H1 (cell line): Measurements from ENCODE around the gene HYCC1. TPM values are rescaled to one million over a fixed set of nuclear protein-coding genes. Genes with fewer than 3 reads are reported as not detected.
A peak's percentile ranks its signal among the peaks of the same experiment; 100 is the strongest.

Experiments used
- CTCF ChIA-PET: fragments of 300-600 bp; sonication (Branson Sonifier 250); formaldehyde crosslinking; loops from one replicate; lab custom pipeline; 2021; ENCODE audit not compliant: partially characterized antibody; lab: Charles Lee
- POLR2A ChIA-PET: fragments of 300-600 bp; sonication (Branson Sonifier 250); formaldehyde crosslinking; loops from one replicate; lab custom pipeline; 2021; ENCODE audit warnings: inconsistent platforms; ENCODE audit not compliant: partially characterized antibody; lab: Charles Lee
- DNase-seq, 2 experiments: peaks; one replicate each; pipeline versions ENCODE4 v3.0.0 to v3.0.0-alpha.2; 2010 to 2022; ENCODE audit warnings: low spot score in 2 of 2, low read depth in 1 of 2, mixed read lengths in 1 of 2
- FAIRE-seq: peaks from 2 replicates; lab custom pipeline; 2011; peaks lifted over from hg19 to GRCh38; lab: Jason Lieb, UNC
- H2AFZ ChIP-seq: 2 replicates; pipeline ENCODE4 v1.8.1; 2012; ENCODE audit warnings: low read length, inconsistent platforms
- H2AK5ac ChIP-seq: 2 replicates; pipeline ENCODE4 v1.6.1; 2013; ENCODE audit warnings: low read depth, low read length
- H2BK120ac ChIP-seq: replicated peaks from 2 replicates; pipeline ENCODE3; 2013; ENCODE audit warnings: low read depth, low read length, inconsistent platforms
- H2BK12ac ChIP-seq: 2 replicates; pipeline ENCODE4 v1.6.1; 2013; ENCODE audit warnings: low read depth, low read length
- H2BK15ac ChIP-seq: 2 replicates; pipeline ENCODE4 v1.6.1; 2013; ENCODE audit warnings: low read length
- H2BK20ac ChIP-seq: 2 replicates; pipeline ENCODE4 v1.6.1; 2013; ENCODE audit warnings: low read length
- H2BK5ac ChIP-seq: 2 replicates; pipeline ENCODE4 v1.6.1; 2013; ENCODE audit warnings: low read depth, low read length
- H3K14ac ChIP-seq: 2 replicates; pipeline ENCODE4 v1.6.1; 2013; ENCODE audit warnings: inconsistent platforms; ENCODE audit not compliant: insufficient read length
- H3K18ac ChIP-seq: 2 replicates; pipeline ENCODE4 v1.6.1; 2013; ENCODE audit warnings: low read length; ENCODE audit errors: extremely low read depth
- H3K23ac ChIP-seq: 2 replicates; pipeline ENCODE4 v1.6.1; 2013; ENCODE audit warnings: inconsistent platforms; ENCODE audit not compliant: insufficient read length
- H3K23me2 ChIP-seq: 2 replicates; pipeline ENCODE4 v1.6.1; 2013; ENCODE audit warnings: low read depth, low read length
- H3K27ac ChIP-seq: 2 replicates; pipeline ENCODE4 v1.6.1; 2011; ENCODE audit warnings: low read depth, low read length, inconsistent platforms
- H3K27me3 ChIP-seq, 4 experiments: replicated peaks in 1 of 4; 1 replicate in 1 of 4; 2 replicates in 3 of 4; pipeline versions ENCODE4 v1.6.1 to v1.8.1; 2011 to 2013; ENCODE audit warnings: low read length in 3 of 4, mild to moderate bottlenecking in 3 of 4, inconsistent platforms in 2 of 4, mixed read lengths in 2 of 4, moderate library complexity in 1 of 4; ENCODE audit not compliant: control insufficient read depth in 3 of 4, insufficient read depth in 3 of 4; ENCODE audit errors: extremely low read depth in 1 of 4
- H3K36me3 ChIP-seq, 4 experiments: 2 replicates each; pipeline versions ENCODE4 v1.6.1 to v1.8.1; 2011 to 2013; ENCODE audit warnings: mild to moderate bottlenecking in 4 of 4, low read length in 3 of 4, moderate library complexity in 2 of 4, control low read depth in 1 of 4, inconsistent platforms in 1 of 4; ENCODE audit not compliant: insufficient read depth in 4 of 4, control insufficient read depth in 2 of 4
- H3K4ac ChIP-seq: replicated peaks from 2 replicates; pipeline ENCODE3; 2013; ENCODE audit warnings: low read length, low read depth, mixed read lengths, inconsistent platforms; ENCODE audit not compliant: insufficient read length
- H3K4me1 ChIP-seq, 4 experiments: replicated peaks in 1 of 4; 1 replicate in 1 of 4; 2 replicates in 3 of 4; pipeline versions ENCODE4 v1.6.1 to v1.8.1; 2011 to 2013; ENCODE audit warnings: low read length in 3 of 4, inconsistent platforms in 2 of 4, mixed read lengths in 1 of 4; ENCODE audit not compliant: insufficient read depth in 4 of 4, control insufficient read depth in 3 of 4
- H3K4me2 ChIP-seq, 2 experiments: 2 replicates each; pipeline versions ENCODE4 v1.6.1 to v1.8.1; 2011 to 2013; ENCODE audit warnings: low read depth in 2 of 2, low read length in 2 of 2, control low read depth in 1 of 2, inconsistent platforms in 1 of 2, mild to moderate bottlenecking in 1 of 2; ENCODE audit not compliant: insufficient read depth in 1 of 2
- H3K4me3 ChIP-seq, 4 experiments: fragments of 200-600, 300-600 bp in 1 of 4; sonication (generic), shearing (Covaris generic), sonication (Bioruptor Twin) in 1 of 4; 2 replicates each; pipeline versions ENCODE4 v1.5.1 to v1.8.1; 2011 to 2016; ENCODE audit warnings: low read length in 4 of 4, low read depth in 3 of 4, control low read depth in 2 of 4, inconsistent platforms in 2 of 4, mild to moderate bottlenecking in 2 of 4, mixed read lengths in 1 of 4, moderate library complexity in 1 of 4; ENCODE audit not compliant: insufficient read depth in 2 of 4; ENCODE audit errors: extremely low read depth in 1 of 4
- H3K56ac ChIP-seq: replicated peaks from 2 replicates; pipeline ENCODE3; 2013; ENCODE audit warnings: low read depth, mild to moderate bottlenecking, mixed read lengths, low read length, inconsistent platforms; ENCODE audit not compliant: insufficient read length
- H3K79me1 ChIP-seq: 2 replicates; pipeline ENCODE4 v1.6.1; 2013; ENCODE audit warnings: low read depth, low read length, control low read depth
- H3K79me2 ChIP-seq, 2 experiments: 2 replicates each; pipeline versions ENCODE4 v1.6.1 to v1.8.1; 2012 to 2013; ENCODE audit warnings: low read length in 2 of 2, mild to moderate bottlenecking in 2 of 2, inconsistent platforms in 1 of 2; ENCODE audit not compliant: insufficient read depth in 2 of 2, control insufficient read depth in 1 of 2
- H3K9ac ChIP-seq, 4 experiments: replicated peaks in 1 of 4; 1 replicate in 1 of 4; 2 replicates in 3 of 4; pipeline versions ENCODE4 v1.6.1 to v1.8.1; 2011 to 2013; ENCODE audit warnings: low read depth in 3 of 4, low read length in 3 of 4, control low read depth in 2 of 4, mild to moderate bottlenecking in 2 of 4, moderate library complexity in 2 of 4, inconsistent platforms in 1 of 4; ENCODE audit errors: extremely low read depth in 1 of 4
- H3K9me3 ChIP-seq, 2 experiments: 2 replicates each; pipeline versions ENCODE4 v1.6.1 to v1.8.1; 2012 to 2013; ENCODE audit warnings: mild to moderate bottlenecking in 2 of 2, moderate library complexity in 2 of 2, control low read depth in 1 of 2, inconsistent platforms in 1 of 2, low read depth in 1 of 2, low read length in 1 of 2, mixed read lengths in 1 of 2; ENCODE audit not compliant: insufficient read depth in 2 of 2
- H4K20me1 ChIP-seq, 2 experiments: replicated peaks in 1 of 2; 2 replicates each; pipeline versions ENCODE3 to v1.8.1; 2011 to 2013; ENCODE audit warnings: inconsistent platforms in 2 of 2, low read length in 2 of 2, mild to moderate bottlenecking in 1 of 2; ENCODE audit not compliant: insufficient read depth in 2 of 2, control insufficient read depth in 1 of 2
- H4K5ac ChIP-seq: 2 replicates; pipeline ENCODE4 v1.6.1; 2013; ENCODE audit warnings: low read length, low read depth, mixed read lengths, inconsistent platforms; ENCODE audit not compliant: insufficient read length
- H4K8ac ChIP-seq: 2 replicates; pipeline ENCODE4 v1.8.0; 2013; ENCODE audit warnings: mild to moderate bottlenecking, moderate library complexity, low read length, inconsistent platforms; ENCODE audit not compliant: insufficient read depth; ENCODE audit errors: extremely low read depth
- H4K91ac ChIP-seq: replicated peaks from 2 replicates; pipeline ENCODE3; 2013; ENCODE audit warnings: low read length, mixed read lengths, inconsistent platforms; ENCODE audit not compliant: insufficient read length
- ASH2L ChIP-seq: fragments of 200-600, 300-600 bp; sonication (generic); IDR thresholded peaks from one replicate; pipeline ENCODE4 v1.7.1; 2017; ENCODE audit warnings: low read length
- CBX5 ChIP-seq: fragments of 300-800, 300-1000 bp; sonication (generic); IDR thresholded peaks from 2 replicates; pipeline ENCODE4 v1.7.1; 2016; ENCODE audit warnings: antibody characterized with exemption, low read length, low read depth
- CEBPB ChIP-seq: IDR thresholded peaks from 2 replicates; pipeline ENCODE4 v1.6.1; 2012; ENCODE audit warnings: low read depth, low read length
- CTCF ChIP-seq, 3 experiments: IDR thresholded peaks; 1 replicate in 2 of 3; 2 replicates in 1 of 3; pipeline versions ENCODE4 v1.5.1 to v1.6.1; 2011; ENCODE audit warnings: low read length in 3 of 3, mild to moderate bottlenecking in 3 of 3, inconsistent platforms in 2 of 3, low read depth in 1 of 3, moderate library complexity in 1 of 3; ENCODE audit not compliant: insufficient read depth in 1 of 3; ENCODE audit errors: control extremely low read depth in 1 of 3
- GABPA ChIP-seq: IDR thresholded peaks from 2 replicates; pipeline ENCODE4 v1.6.1; 2011; ENCODE audit warnings: mild to moderate bottlenecking, low read length, moderate library complexity, borderline replicate concordance; ENCODE audit not compliant: insufficient read depth
- KDM4A ChIP-seq: IDR thresholded peaks from one replicate; pipeline ENCODE4 v1.7.1; 2012; ENCODE audit warnings: low read depth, mild to moderate bottlenecking, moderate library complexity, low read length, inconsistent platforms; ENCODE audit not compliant: severe bottlenecking
- POLR2A ChIP-seq, 2 experiments: IDR thresholded peaks; 1 replicate in 1 of 2; 2 replicates in 1 of 2; pipeline ENCODE4 v1.6.1; 2011; ENCODE audit warnings: low read depth in 2 of 2, low read length in 2 of 2, mild to moderate bottlenecking in 2 of 2; ENCODE audit errors: control extremely low read depth in 1 of 2
- POLR2AphosphoS5 ChIP-seq: IDR thresholded peaks from 2 replicates; pipeline ENCODE4 v1.6.1; 2011; ENCODE audit warnings: low read depth, low read length
- SP4 ChIP-seq: IDR thresholded peaks from 2 replicates; pipeline ENCODE4 v1.6.1; 2012; ENCODE audit warnings: low read length, inconsistent platforms
- TBP ChIP-seq: IDR thresholded peaks from 2 replicates; pipeline ENCODE4 v1.6.1; 2011; ENCODE audit warnings: low read depth, low read length, improper control_type of control experiment
- WGBS, 2 experiments: shearing (Covaris generic) in 1 of 2; methylation state at CpG; one replicate each; pipeline versions ENCODE4 v1.1.6 to v1.1.7; 2013 to 2015; ENCODE audit warnings: low lambda C conversion rate in 2 of 2, mixed read lengths in 2 of 2, inconsistent platforms in 1 of 2, low coverage in 1 of 2, missing lambda C conversion rate in 1 of 2; ENCODE audit not compliant: insufficient replicate concordance in 2 of 2, insufficient coverage in 1 of 2, insufficient read length in 1 of 2; ENCODE audit errors: extremely low coverage in 1 of 2, missing lambda C conversion rate in 1 of 2; 5-methylcytosine and 5-hydroxymethylcytosine counted together
- polyA plus RNA-seq, 7 experiments: library from polyadenylated mRNA; depleted of rRNA in 3 of 7; stranded (reverse) in 5 of 7; unstranded in 2 of 7; fragments of >200 nt in 5 of 7; fragments of 200-250 nt in 2 of 7; gene quantifications; 1 replicate in 5 of 7; 2 replicates in 1 of 7; 4 replicates in 1 of 7; pipeline versions ENCODE4 v1.2.1 to v1.2.3, GENCODE V29; 2011 to 2013; ENCODE audit warnings: missing spikeins in 2 of 7, mixed read lengths in 2 of 7
- total RNA-seq: library from RNA; stranded (reverse); fragmentation: NEBNext Ultra II Directional; extraction: Animal tissue kit (Norgen Biotek cat#: 25700); gene quantifications from 2 replicates; pipeline ENCODE4 v1.2.1, GENCODE V29; 2021

Gene HYCC1
- total and polyA plus RNA-seq, 2 of the 8 experiments (the other 6 are each of a cell fraction or from before 2014, with no cell fraction given) = 20.2 to 142 TPM

GRCh38 chr7:23000597-23001360 lies 13.2 kb downstream of the HYCC1 start:
- Histone ChIP-seq H3K9me3 (no peaks in the 10 kb centered on the region), H3K4me2 (peak overlapping the region in 1 of 2 experiments; percentile 35; a peak in 1 of 4 replicates), H2BK12ac (no peak overlapping the region), H2BK5ac (no peak overlapping the region), H4K20me1 (no peaks in the 10 kb centered on the region), H3K56ac (no peak overlapping the region), H2BK15ac (no peak overlapping the region), H4K5ac (no peak overlapping the region), H3K4me1 (peaks cover 2 to 7% (median 3%) of the 10 kb centered on the region in 4 experiments; a peak in 6 of 7 replicates), H2AK5ac (no peak overlapping the region), H3K18ac (no peak overlapping the region), H3K4ac (no peak overlapping the region), H2AFZ (no peak overlapping the region), H3K79me1 (peaks cover 2% of the 10 kb centered on the region; the same call in 1 of the 2 replicates), H3K14ac (no peak overlapping the region), H4K91ac (no peak overlapping the region), H4K8ac (no peak overlapping the region), H3K79me2 (peaks cover 0 to 84% of the 10 kb centered on the region in 2 experiments; a peak in 3 of 4 replicates), H3K27ac (no peak overlapping the region), H3K23ac (no peak overlapping the region), H3K9ac (no peak overlapping the region), H2BK20ac (no peak overlapping the region), H2BK120ac (no peak overlapping the region), H3K36me3 (no peaks in the 10 kb centered on the region), H3K27me3 (no peaks in the 10 kb centered on the region), H3K4me3 (no peak overlapping the region), H3K23me2 (no peaks in the 10 kb centered on the region)
- no peak for DNase-seq
- CTCF ChIA-PET = interaction anchor here (0.7 to 0.9 kb wide), 2 partner anchors 28 to 151 kb away, joined by 3 to 5 read pairs; no protein-coding TSS in a partner anchor
- WGBS, 2 experiments = 84% methylated on average over 4 of the region's 4 CpGs; no CpG with 5 or more reads in 1 of the 2 experiments
- POLR2A ChIA-PET = interaction anchor here (0.8 to 1.4 kb wide), 2 partner anchors 10 to 12 kb away, joined by 4 to 5 read pairs; no protein-coding TSS in a partner anchor
- no peak for FAIRE-seq
- TF ChIP-seq CEBPB = no peak
- no peak for TF ChIP-seq ASH2L
- no peak for TF ChIP-seq GABPA
- no peak for TF ChIP-seq SP4
- no peak for TF ChIP-seq POLR2AphosphoS5
- no peak for TF ChIP-seq KDM4A
- TF ChIP-seq POLR2A (IDR thresholded peaks at IDR 0.05; ENCODE audit: control extremely low read depth in 1 of 2, low read depth in 2 of 2, low read length in 2 of 2) = no peak
- no peak for TF ChIP-seq TBP
- TF ChIP-seq CBX5 = no peak
- no peak for TF ChIP-seq CTCF (IDR thresholded peaks at IDR 0.05; ENCODE audit: control extremely low read depth in 1 of 3, insufficient read depth in 1 of 3, low read depth in 1 of 3, low read length in 3 of 3)
